OCI-LY7 (cell line): ENCODE measurements around the gene ZNF688.

Experiments
- EZH2phosphoT487 ChIP-seq: fragments of 200-600 bp; sonication (generic); IDR thresholded peaks from 2 replicates; pipeline ENCODE4 v1.6.1; 2018; ENCODE audit warnings: low read depth, borderline replicate concordance, mild to moderate bottlenecking, mixed run types, antibody characterized with exemption, low read length, moderate library complexity, mixed read lengths
- TF ChIP-seq, protein P1 (sequence below): fragments of 200-600 bp; sonication (generic); conservative IDR thresholded peaks from 2 replicates; pipeline ENCODE4 v1.5.1; 2014; ENCODE audit warnings: mild to moderate bottlenecking, antibody characterized with exemption, low read length, moderate library complexity, mixed read lengths

DNA sequence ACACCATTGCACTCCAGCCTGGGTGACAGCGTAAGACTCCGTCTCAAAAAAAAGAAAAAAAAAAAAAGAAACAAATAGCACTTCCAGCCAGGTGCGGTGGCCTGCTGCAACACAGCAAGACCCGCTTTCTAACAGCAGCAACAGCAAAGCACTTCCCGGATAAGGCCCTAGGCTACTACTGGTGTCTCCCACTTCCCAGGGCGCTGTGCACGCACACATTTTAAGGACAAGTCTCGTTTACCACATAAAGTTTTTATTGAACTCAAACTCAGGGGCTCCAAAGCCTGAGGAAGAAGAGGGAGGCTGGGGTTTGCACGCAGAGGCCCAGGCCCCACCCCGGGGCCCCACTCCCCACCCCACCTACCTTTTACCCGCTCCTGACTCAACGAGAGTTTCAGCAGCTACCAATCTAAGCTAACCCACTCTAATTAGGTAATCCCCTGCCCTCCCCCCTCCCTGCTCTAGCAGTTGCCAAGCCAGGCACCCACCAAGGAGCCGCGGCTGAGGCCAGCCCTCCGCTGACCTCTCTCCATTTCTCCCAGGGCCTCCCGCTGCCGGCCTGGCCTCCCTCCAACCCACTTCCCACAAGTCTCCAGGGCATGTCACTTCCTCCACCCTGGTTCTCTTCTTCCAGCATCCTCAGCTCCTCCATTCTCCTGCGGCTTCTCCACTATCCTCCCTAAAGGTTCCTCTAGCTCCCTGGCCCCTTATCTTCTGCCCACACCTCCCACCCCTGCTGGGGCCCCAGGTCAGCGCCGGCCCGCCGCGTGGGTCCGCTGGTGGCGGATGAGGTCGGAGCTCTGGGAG lies 47.5 kb downstream of the ZNF688 start:
- TF ChIP-seq, protein P1, sequence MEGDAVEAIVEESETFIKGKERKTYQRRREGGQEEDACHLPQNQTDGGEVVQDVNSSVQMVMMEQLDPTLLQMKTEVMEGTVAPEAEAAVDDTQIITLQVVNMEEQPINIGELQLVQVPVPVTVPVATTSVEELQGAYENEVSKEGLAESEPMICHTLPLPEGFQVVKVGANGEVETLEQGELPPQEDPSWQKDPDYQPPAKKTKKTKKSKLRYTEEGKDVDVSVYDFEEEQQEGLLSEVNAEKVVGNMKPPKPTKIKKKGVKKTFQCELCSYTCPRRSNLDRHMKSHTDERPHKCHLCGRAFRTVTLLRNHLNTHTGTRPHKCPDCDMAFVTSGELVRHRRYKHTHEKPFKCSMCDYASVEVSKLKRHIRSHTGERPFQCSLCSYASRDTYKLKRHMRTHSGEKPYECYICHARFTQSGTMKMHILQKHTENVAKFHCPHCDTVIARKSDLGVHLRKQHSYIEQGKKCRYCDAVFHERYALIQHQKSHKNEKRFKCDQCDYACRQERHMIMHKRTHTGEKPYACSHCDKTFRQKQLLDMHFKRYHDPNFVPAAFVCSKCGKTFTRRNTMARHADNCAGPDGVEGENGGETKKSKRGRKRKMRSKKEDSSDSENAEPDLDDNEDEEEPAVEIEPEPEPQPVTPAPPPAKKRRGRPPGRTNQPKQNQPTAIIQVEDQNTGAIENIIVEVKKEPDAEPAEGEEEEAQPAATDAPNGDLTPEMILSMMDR, result no peak
- no peak for TF ChIP-seq EZH2phosphoT487
